RPMI7951 (cell line): Measurements from ENCODE around the gene NHLRC2. TPM values are rescaled to one million over a fixed set of nuclear protein-coding genes. Genes with fewer than 3 reads are reported as not detected.
"Not testable (repeated sequence)": the region's sequence is repeated elsewhere in the genome, so short reads cannot be mapped to it uniquely, and the experiment has no call there.

Experiments
- DNase-seq: peaks from one replicate; pipeline ENCODE4 v3.0.0-alpha.2; 2012; ENCODE audit warnings: low read depth
- total RNA-seq: library from RNA; depleted of rRNA; stranded (reverse); fragments of >200 nt; shearing (Covaris generic); gene quantifications from 2 replicates; pipeline ENCODE4 v1.2.3, GENCODE V29; 2014; rRNA removed

The NHLRC2 gene
- 9.1 and 12.3 TPM in 2 replicates for total RNA-seq

GRCh38 chr10:113854013-113854760, at the start of gene NHLRC2, which contains the start of gene DCLRE1A:
Gene NHLRC2, plus strand, starts transcription at chr10:113854661. Its CDS starts 212 bp downstream, at chr10:113854873.
Gene DCLRE1A, minus strand, starts transcription at chr10:113854082. Its CDS starts 900 bp downstream, at chr10:113853182.
- peak; percentile 78 for DNase-seq

DNA sequence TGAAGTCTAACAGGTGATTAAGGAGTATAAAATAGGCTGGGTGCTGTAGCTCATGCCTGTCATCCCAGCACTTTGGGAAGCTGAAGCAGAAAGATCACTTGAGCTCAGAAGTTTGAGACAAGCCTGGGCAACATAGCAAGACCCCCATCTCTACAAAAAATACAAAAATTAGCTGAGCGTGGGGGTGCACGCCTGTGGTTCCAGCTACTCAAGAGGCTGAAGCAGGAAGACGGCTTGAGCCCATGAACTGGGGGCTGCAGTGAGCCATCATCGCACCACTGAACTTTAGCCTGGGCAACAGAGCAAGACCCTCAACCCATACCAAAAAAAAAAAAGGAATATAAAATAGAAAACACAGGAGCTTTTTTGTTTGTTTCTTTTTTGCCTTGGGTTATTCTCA, 48.0 kb upstream of the NHLRC2 start:
- no peak for DNase-seq

- DNase-seq = no peak
Measured at GRCh38 chr10:113808168-113808567, 46.3 kb upstream of the NHLRC2 start.

DNA sequence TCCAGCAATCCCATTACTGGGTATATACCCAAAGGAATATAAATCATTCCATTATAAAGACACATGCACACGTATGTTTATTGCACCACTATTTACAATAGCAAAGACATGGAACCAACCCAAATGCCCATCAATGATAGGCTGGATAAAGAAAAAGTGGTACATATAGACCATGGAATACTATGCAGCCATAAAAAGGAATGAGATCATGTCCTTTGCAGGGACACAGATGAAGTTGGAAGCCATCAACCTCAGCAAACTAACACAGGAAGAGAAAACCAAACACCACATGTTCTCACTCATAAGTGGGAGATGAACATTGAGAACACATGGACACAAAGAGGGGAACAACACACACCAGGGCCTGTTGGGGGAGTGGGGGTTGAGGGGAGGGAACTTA, 39.8 kb upstream of the NHLRC2 start:
- not testable (repeated sequence) for DNase-seq

DNA sequence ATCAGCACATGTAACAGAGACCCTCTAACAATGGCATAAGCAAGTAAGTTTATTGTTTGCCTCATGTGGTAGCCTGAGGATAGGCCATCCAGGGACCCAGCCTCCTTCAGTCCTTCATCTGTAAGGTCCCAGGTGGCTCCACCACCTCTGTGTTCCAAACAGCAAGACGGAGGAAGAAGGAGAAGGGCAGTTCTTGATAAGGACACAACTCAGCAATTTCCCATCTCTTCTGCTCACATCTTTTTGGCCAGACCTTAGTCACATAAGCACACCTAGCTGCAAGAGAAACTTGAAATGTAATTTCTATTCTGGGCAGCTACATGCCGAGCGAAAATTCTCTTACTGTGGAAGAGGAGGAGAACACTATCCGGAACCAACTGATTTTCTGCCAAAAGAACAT, 34.5 kb upstream of the NHLRC2 start:
- no peak for DNase-seq

GRCh38 chr10:113820507-113820906, 34.0 kb upstream of the NHLRC2 start:
- DNase-seq = no peak

DNA sequence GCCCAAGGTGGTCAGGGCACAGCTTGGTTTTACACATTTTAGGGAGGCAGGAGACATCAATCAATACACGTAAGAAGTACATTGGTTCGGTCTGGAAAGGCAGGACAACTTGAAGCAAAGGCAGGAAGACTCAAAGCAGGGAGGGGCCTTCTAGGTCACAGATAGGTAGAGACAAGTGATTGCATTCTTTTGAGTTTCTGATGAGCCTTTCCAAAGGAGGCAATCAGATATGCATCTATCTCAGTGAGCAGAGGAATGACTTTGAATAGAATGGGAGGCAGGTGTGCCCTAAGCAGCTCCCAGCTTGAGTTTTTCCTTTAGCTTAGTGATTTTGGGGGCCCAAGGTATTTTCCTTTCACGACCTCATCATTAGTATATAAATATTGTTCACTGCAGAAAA, 33.2 kb upstream of the NHLRC2 start:
- not testable (repeated sequence) for DNase-seq

DNA sequence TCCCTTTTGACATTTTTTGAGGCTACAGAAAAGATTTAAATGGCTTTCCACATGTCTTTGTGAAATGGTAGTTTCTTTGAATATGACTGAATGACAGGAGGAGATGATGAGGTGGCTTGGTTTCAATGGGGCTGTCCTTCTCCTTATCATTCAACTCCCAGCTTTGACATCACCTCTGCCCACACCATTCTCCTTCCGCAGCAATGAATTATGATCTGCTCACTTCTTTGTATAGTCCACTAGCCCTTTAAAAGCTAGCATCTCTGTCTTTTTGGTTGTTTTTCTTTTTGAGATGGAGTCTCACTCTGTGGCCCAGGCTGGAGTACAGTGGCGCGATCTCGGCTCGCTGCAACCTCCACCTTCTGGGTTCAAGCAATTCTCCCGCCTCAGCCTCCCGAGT, 32.3 kb upstream of the NHLRC2 start:
- DNase-seq = no peak

GRCh38 chr10:113823389-113823788, 31.1 kb upstream of the NHLRC2 start:
- DNase-seq = no peak

DNA sequence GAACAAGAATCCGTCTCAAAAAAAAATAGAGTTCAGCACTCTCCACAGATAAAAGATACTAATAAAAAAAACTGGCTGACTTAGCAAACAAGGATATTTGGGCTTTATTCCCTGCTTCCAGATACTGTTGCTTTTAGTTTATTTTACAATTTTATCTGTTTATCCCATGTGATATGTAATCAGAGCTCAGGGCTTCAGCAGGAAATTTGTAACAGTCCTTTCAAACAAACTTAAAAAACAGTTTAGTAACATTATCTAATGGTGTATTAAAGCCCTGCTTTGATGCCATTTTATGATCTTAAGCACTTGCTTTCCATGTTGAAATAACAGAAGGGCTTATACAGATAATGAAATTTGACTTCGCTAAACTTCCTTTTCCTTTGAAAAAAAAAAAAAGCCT, 28.7 kb upstream of the NHLRC2 start:
- no peak for DNase-seq

DNA sequence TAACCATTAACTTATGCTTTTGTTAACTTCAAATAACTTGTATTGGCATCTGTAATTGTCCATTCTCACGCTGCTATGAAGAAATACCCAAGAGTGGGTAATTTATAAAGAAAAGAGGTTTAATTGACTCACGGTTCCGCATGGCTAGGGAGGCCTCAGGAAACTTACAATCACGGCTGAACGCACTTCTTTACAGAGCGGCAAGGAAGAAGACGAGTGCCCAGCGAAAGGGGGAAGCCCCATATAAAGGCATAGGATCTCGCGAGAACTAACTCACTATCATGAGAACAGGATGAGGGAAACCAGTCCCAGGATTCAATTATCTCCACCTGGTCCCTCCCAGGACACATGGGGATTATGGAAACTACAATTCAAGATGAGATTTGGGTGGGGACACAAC, 25.9 kb upstream of the NHLRC2 start:
- not testable (repeated sequence) for DNase-seq

- DNase-seq = no peak
Measured at GRCh38 chr10:113842171-113842570, 12.3 kb upstream of the NHLRC2 start.

GRCh38 chr10:113843972-113844485, 10.4 kb upstream of the NHLRC2 start:
- DNase-seq = no peak

DNA sequence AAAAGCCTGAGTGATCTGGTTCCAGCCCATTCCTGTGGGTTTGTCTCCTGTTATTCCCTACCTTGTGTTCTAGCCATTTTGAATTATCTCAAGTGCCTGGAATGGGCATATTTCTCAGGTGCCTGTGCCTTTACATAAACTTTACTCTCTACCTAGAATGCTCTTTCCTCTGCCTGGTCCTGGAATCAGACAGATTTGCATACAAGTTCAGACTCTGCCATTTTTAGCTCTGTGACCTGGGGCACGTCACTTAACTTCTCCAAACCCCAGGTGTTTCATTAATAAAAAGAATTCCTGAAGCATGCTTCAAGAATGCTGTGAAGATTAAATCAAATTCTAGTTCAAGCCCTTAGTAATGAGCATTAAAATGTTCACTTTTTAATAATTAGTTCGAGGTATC, 8.4 kb upstream of the NHLRC2 start:
- no peak for DNase-seq

DNA sequence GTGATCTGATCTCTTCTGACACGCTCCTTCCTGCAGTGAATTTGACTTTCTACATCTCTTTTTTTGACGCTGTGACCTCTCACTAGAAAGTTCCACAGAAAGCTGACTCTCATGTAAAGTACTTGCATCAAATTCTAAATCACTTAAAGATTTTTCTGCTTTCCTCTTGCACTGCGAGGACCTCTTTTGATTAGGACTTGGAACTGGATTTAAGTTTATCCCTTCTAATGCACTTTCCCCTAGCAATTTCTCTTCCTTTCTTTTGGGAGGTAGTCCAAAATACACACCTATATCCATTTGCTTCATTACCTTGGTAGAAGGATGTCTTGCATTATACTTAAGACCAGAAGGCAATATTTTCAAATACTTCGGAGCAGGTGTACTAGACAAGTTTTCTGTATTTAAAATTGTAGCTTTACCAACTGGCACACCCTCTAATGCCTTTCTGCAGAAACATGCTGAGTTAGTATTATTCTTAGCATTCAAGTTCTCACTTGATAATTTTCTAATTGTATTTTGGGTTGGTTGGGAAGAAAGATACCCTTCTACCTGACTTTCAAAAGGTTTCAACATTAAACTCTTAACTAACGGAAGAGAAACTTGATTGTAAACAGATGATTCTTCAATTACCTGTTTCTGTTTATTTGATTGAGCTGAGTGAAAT, 5.2 kb upstream of the NHLRC2 start:
- DNase-seq = no peak

DNA sequence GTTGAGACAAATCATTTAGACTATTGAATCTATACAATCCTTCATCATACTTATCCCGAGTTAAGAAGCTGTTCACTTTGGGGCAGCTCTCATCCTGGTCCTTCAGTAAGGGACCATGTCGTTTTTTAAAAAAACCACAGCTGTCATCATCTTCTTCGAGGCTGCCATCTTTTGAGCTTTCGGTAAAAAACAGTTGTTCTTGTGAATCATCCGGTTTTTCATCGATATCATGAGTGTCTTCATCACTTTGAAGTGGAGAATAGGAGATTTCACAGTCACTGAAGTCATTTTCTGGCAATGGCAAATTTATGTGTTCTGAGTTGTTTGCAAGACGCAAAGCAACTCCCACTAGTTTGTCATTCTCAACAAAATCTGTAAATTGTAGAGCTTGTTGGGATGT, 4.5 kb upstream of the NHLRC2 start:
- DNase-seq = no peak

GRCh38 chr10:113853578-113854012, 866 bp upstream of the NHLRC2 start:
- DNase-seq = no peak

DNA sequence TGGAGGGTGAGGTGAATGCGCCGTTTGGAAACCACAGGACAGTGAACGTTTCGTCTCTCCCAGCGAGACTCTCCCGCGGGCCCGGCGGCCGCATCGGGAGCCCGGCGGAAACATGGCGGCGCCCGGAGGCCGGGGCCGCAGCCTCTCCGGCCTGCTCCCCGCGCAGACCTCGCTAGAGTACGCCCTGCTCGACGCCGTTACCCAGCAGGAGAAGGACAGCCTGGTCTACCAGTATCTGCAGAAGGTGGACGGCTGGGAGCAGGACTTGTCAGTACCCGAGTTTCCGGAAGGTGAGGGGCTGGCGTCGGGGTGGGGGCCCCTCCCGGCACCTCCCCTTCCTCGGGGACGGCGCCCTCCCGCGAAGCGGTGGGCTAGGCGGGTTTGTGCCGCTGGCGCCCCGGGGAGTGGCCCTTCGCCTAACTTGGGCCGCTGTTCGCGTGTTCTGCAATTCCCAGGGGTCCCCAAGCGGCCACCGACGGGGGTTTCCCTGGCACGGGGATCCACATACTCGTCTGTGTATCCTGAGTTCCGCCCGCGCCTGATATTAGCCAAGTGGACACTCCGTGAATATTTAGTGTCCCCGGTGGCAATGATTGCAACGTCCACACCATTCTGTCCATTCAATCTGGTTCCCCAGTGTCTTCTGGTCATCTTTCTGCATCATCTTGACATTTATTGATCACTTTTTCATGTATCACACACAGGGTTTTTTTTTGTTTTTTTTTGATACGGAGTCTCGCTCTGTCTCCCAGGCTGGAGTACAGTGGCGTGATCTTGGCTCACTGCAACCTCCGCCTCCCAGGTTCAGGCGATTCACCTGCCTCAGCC, 514 bp downstream of the NHLRC2 start:
- DNase-seq = peak; percentile 50

DNA sequence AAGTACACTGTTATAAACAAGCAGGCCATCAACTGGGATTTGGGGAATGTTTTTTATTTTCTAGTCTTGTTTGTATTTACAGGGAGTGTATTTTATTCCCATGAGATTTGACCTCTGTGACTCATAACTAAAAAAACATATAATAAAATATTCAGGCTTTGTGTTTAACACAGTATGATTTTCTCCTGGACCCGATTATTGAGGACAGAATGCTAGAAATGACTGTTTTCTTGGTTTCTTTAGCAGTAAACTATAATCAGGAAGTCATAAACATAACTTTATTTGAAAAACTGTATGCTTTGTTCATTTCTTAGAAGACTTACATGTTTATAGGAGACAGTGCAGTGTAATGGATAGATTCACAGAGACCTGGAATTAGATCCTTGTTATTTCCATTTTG, 2.1 kb downstream of the NHLRC2 start:
- no peak for DNase-seq

- no peak for DNase-seq
Measured at GRCh38 chr10:113857210-113857609, 2.7 kb downstream of the NHLRC2 start.

DNA sequence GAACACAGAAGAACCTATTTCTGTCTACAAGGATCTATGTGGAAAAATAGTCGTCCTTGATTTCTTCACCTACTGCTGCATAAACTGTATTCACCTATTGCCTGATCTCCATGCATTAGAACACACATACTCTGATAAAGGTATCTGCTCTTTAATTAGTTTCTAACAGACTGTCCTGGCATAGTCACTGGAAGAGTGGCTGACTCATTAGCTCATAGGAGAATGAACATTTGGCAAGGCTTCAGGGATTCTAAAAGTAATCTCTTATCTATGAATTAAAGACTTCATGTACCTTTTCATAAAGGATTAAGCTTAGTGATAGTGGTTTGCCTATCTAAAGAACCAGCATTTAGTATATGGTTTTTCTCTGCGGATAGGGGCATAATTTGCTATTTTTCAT, 4.1 kb downstream of the NHLRC2 start:
- DNase-seq = peak; percentile 5

DNA sequence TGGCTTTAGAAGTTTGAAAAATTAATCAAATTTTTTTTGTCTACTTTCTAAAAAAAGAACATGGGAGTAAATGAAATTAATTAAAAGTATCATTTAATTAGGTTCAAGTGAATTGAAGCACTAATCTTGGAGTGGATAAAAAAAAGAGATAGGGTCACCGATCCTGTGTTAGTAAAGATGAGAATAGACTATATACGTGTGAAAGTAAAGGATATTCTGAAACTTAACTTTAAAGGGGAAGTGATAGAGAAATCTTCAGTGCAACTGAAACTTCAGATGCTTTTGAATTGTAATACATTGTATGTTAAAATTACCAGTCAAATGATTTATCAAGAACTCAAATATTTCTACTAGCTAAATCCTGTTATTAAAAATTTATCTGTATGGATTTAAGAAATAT, 4.8 kb downstream of the NHLRC2 start:
- no peak for DNase-seq
